VCaP (cell line): Measurements from ENCODE around the gene MTF1.

ENCODE experiments used
- H3K27ac ChIP-seq: fragments of 450-650 bp; 2 replicates; pipeline ENCODE4 v1.5.1; 2017
- CTCF ChIP-seq: fragments of 450-650 bp; conservative IDR thresholded peaks from 2 replicates; pipeline ENCODE4 v1.5.1; 2017; ENCODE audit warnings: mild to moderate bottlenecking, moderate library complexity

MTF1 gene

GRCh38 chr1:37797750-37798345, 61.5 kb downstream of the MTF1 start:
- no peak overlapping the region for H3K27ac ChIP-seq
- TF ChIP-seq CTCF, result no peak

- H3K27ac ChIP-seq, result peak overlapping the region; percentile 90
- TF ChIP-seq CTCF, result no peak
These were observed 63.9 kb downstream of the MTF1 start for GRCh38 chr1:37795340-37796125.

GRCh38 chr1:37794372-37795339, 64.7 kb downstream of the MTF1 start:
- peak overlapping the region; percentile 90 for H3K27ac ChIP-seq
- TF ChIP-seq CTCF, result 0 out of 2 replicates have a peak, but pooled peaks have one; percentile 10

GRCh38 chr1:37793773-37794371, 65.5 kb downstream of the MTF1 start, which contains the start of gene MANEAL:
Gene MANEAL, plus strand, starts transcription at chr1:37793847. Its CDS starts 336 bp downstream, at chr1:37794183.
- H3K27ac ChIP-seq, result peak within 1 kb of the TSS; percentile 90
- no peak for TF ChIP-seq CTCF

- peak overlapping the region; percentile 90 for H3K27ac ChIP-seq
- TF ChIP-seq CTCF, result no peak
These were observed 66.3 kb downstream of the MTF1 start for GRCh38 chr1:37792943-37793686.

- no peak overlapping the region for H3K27ac ChIP-seq
- TF ChIP-seq CTCF, result no peak
These were observed 76.9 kb downstream of the MTF1 start for GRCh38 chr1:37782491-37782890.
